ENCODE measurements around the gene GTPBP2. TPM values are rescaled to one million over a fixed set of nuclear protein-coding genes. Genes with fewer than 3 reads are reported as not detected.

GTPBP2 gene
- total and polyA plus RNA-seq, 2 of the 13 experiments (the other 11 are each of a cell fraction or from before 2014, with no cell fraction given) = 26.9 to 88.2 TPM

DNA sequence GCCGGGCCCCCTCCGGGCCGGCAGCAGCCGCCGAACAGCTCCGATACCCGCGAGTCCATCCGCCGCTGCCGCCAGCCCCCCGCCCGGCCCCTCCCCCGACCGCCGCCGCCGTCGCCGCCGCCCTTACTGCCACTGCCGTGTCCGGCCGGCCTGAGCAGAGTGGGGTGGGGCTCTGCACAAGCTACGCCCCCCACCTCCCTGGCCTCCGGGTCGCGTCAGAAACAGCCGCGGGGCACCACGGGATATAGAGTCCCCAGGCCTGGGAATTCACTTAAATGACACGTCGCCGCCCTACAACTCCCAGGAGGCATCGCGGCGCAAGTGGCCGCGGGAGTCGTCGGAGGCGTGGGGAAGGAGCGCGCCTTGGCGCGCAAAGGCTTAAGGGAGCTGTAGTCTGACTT lies at the start of gene GTPBP2 (continued):
- no peak for TF ChIP-seq LRRFIP1 (CRISPR knock-in tag; conservative IDR thresholded peaks at IDR 0.05)
- TF ChIP-seq ZNF550 (CRISPR knock-in tag; IDR thresholded peaks at IDR 0.05; ENCODE audit: borderline replicate concordance) = no peak
- TF ChIP-seq, protein P1, sequence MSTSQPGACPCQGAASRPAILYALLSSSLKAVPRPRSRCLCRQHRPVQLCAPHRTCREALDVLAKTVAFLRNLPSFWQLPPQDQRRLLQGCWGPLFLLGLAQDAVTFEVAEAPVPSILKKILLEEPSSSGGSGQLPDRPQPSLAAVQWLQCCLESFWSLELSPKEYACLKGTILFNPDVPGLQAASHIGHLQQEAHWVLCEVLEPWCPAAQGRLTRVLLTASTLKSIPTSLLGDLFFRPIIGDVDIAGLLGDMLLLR (CRISPR knock-in tag; IDR thresholded peaks at IDR 0.05) = no peak
- TF ChIP-seq ZNF12 (CRISPR knock-in tag; IDR thresholded peaks at IDR 0.05) = no peak
- no peak for TF ChIP-seq ZNF512B (CRISPR knock-in tag; IDR thresholded peaks at IDR 0.05; ENCODE audit: borderline replicate concordance)
- peak; percentile 85; the same call in 1 of the 3 replicates for TF ChIP-seq MXI1 (IDR thresholded peaks at IDR 0.05; ENCODE audit: borderline replicate concordance, low read depth, low read length)
- TF ChIP-seq ZSCAN20 (CRISPR knock-in tag; IDR thresholded peaks at IDR 0.05; ENCODE audit: borderline replicate concordance) = no peak
- 0 out of 2 replicates have a peak, but pooled peaks have one; percentile 64 for TF ChIP-seq KMT2A (CRISPR knock-in tag; IDR thresholded peaks at IDR 0.05)
- no peak for TF ChIP-seq ZMAT3 (CRISPR knock-in tag; conservative IDR thresholded peaks at IDR 0.05)
- no peak for TF ChIP-seq ZNF781 (CRISPR knock-in tag; IDR thresholded peaks at IDR 0.05; ENCODE audit: borderline replicate concordance, not compliant biosample characterization)
- no peak for TF ChIP-seq IRX3 (CRISPR knock-in tag; IDR thresholded peaks at IDR 0.05; ENCODE audit: borderline replicate concordance, low read depth)
- TF ChIP-seq NFE2 (CRISPR knock-in tag; IDR thresholded peaks at IDR 0.05) = no peak
- TF ChIP-seq, protein P2, sequence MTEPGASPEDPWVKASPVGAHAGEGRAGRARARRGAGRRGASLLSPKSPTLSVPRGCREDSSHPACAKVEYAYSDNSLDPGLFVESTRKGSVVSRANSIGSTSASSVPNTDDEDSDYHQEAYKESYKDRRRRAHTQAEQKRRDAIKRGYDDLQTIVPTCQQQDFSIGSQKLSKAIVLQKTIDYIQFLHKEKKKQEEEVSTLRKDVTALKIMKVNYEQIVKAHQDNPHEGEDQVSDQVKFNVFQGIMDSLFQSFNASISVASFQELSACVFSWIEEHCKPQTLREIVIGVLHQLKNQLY (CRISPR knock-in tag; IDR thresholded peaks at IDR 0.05) = peak; percentile 70
- TF ChIP-seq TAF1 (CRISPR knock-in tag; IDR thresholded peaks at IDR 0.05) = no peak; the same call in 1 of the 2 replicates
- TF ChIP-seq, protein P3, sequence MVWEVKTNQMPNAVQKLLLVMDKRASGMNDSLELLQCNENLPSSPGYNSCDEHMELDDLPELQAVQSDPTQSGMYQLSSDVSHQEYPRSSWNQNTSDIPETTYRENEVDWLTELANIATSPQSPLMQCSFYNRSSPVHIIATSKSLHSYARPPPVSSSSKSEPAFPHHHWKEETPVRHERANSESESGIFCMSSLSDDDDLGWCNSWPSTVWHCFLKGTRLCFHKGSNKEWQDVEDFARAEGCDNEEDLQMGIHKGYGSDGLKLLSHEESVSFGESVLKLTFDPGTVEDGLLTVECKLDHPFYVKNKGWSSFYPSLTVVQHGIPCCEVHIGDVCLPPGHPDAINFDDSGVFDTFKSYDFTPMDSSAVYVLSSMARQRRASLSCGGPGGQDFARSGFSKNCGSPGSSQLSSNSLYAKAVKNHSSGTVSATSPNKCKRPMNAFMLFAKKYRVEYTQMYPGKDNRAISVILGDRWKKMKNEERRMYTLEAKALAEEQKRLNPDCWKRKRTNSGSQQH (CRISPR knock-in tag; IDR thresholded peaks at IDR 0.05; ENCODE audit: low read depth) = no peak
- TF ChIP-seq REL (CRISPR knock-in tag; conservative IDR thresholded peaks at IDR 0.05) = peak; percentile 64; the same call in 1 of the 2 replicates
- TF ChIP-seq XRCC5 (optimal IDR thresholded peaks at IDR 0.05; ENCODE audit: low read length) = no peak
- 0 out of 2 replicates have a peak, but pooled peaks have one; percentile 71 for TF ChIP-seq KLF9 (CRISPR knock-in tag; IDR thresholded peaks at IDR 0.05; ENCODE audit: low read depth)
- TF ChIP-seq ZFX (CRISPR knock-in tag; IDR thresholded peaks at IDR 0.05; ENCODE audit: low read depth) = no peak
